Gastroesophageal sphincter (tissue), 4 donors: Measurements from ENCODE around the gene ARL2. TPM values are rescaled to one million over a fixed set of nuclear protein-coding genes. Genes with fewer than 3 reads are reported as not detected.
A peak's percentile ranks its signal among the peaks of the same experiment; 100 is the strongest.

Experiments used
- ATAC-seq: fragments of 150-250 bp; one replicate; pipeline ENCODE4 v1.9.1; 2016; ENCODE audit warnings: mild to moderate bottlenecking, moderate library complexity
- H3K27ac ChIP-seq, 4 donors: fragments of 200-600 bp; sonication (generic) in 3 of 4; 1 replicate in 3 of 4; 2 replicates in 1 of 4; pipeline ENCODE4 v1.5.1; 2016 to 2019
- H3K27me3 ChIP-seq: fragments of 200-600 bp; sonication (generic); one replicate; pipeline ENCODE4 v1.5.1; 2019
- H3K36me3 ChIP-seq, 2 donors: fragments of 200-600 bp; sonication (generic); one replicate each; pipeline ENCODE4 v1.5.1; 2019; ENCODE audit warnings: control low read depth in 1 of 2
- H3K4me1 ChIP-seq, 3 donors: fragments of 200-600 bp; sonication (generic); 1 replicate in 2 of 3; 2 replicates in 1 of 3; pipeline ENCODE4 v1.5.1; 2016 to 2019; ENCODE audit warnings: control low read depth in 2 of 3
- H3K4me3 ChIP-seq, 2 donors: fragments of 200-600 bp; sonication (generic); one replicate each; pipeline ENCODE4 v1.5.1; 2019; ENCODE audit warnings: mild to moderate bottlenecking in 1 of 2, moderate library complexity in 1 of 2
- H3K9me3 ChIP-seq, 3 donors: fragments of 200-600 bp; sonication (generic); one replicate each; pipeline ENCODE4 v1.5.1; 2017 to 2019; ENCODE audit warnings: control low read depth in 2 of 3
- EP300 ChIP-seq: sonication (generic); formaldehyde crosslinking; IDR thresholded peaks from one replicate; pipeline ENCODE4 v1.6.1; 2017; ENCODE audit warnings: antibody characterized with exemption, mild to moderate bottlenecking
- POLR2A ChIP-seq, 2 donors: fragments of 450-650 bp; IDR thresholded peaks; one replicate each; pipeline ENCODE4 v1.6.1; 2017; ENCODE audit warnings: antibody characterized with exemption in 2 of 2, mild to moderate bottlenecking in 2 of 2, moderate library complexity in 1 of 2
- POLR2AphosphoS5 ChIP-seq: sonication (generic); formaldehyde crosslinking; IDR thresholded peaks from one replicate; pipeline ENCODE4 v1.6.1; 2017; ENCODE audit warnings: antibody characterized with exemption
- WGBS, 2 donors: methylation state at CpG; one replicate each; pipeline ENCODE4 v1.1.5; 2018; ENCODE audit warnings: low coverage in 1 of 2; 5-methylcytosine and 5-hydroxymethylcytosine counted together
- total RNA-seq, 4 donors: library from RNA; depleted of rRNA; stranded (reverse); fragments of >200 nt; gene quantifications; one replicate each; pipeline ENCODE4 v1.1.0, GENCODE V29; 2016
- TF ChIP-seq, protein P1 (sequence below), 4 experiments: fragments of 200-600 bp in 2 of 4; fragments of 450-650 bp in 2 of 4; sonication (generic) in 1 of 4; IDR thresholded peaks; one replicate each; pipeline ENCODE4 v1.5.1; 2017 to 2019; ENCODE audit warnings: antibody characterized with exemption in 4 of 4, mild to moderate bottlenecking in 2 of 4, moderate library complexity in 2 of 4

Gene ARL2
- total RNA-seq, 4 donors from 2014 or later: 158 to 220 (median 179) TPM

DNA sequence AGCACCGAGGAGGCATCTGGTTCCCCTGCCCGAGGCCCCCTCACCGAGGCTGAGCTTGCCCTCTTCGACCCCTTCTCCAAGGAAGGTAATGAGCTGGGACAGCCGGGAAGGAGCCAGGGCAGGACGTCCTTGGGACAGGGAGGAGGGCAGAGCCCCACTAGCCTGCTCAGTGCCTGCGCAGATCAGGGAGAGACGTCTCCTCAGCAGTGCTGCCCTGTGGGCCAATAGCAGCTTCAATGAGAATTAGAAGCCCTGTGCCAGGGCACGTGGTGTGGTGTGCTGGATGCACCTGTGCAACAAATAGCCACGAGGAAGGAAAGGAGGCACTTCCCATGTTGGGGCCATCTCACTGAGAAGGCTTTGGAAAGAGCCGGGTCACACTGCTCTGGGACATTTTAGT is 21.6 kb downstream of the ARL2 start:
- Histone ChIP-seq H3K27ac (no peak overlapping the region), H3K4me3 (no peak overlapping the region), H3K36me3 (peaks cover 0 to 95% of the 10 kb centered on the region in 2 donors), H3K9me3 (no peaks in the 10 kb centered on the region), H3K4me1 (peaks cover 0 to 26% (median 5%) of the 10 kb centered on the region in 3 donors), H3K27me3 (no peaks in the 10 kb centered on the region)
- TF ChIP-seq POLR2AphosphoS5 (no peak), POLR2A (IDR thresholded peaks at IDR 0.05) (no peak), EP300 (no peak)
- TF ChIP-seq, protein P1, sequence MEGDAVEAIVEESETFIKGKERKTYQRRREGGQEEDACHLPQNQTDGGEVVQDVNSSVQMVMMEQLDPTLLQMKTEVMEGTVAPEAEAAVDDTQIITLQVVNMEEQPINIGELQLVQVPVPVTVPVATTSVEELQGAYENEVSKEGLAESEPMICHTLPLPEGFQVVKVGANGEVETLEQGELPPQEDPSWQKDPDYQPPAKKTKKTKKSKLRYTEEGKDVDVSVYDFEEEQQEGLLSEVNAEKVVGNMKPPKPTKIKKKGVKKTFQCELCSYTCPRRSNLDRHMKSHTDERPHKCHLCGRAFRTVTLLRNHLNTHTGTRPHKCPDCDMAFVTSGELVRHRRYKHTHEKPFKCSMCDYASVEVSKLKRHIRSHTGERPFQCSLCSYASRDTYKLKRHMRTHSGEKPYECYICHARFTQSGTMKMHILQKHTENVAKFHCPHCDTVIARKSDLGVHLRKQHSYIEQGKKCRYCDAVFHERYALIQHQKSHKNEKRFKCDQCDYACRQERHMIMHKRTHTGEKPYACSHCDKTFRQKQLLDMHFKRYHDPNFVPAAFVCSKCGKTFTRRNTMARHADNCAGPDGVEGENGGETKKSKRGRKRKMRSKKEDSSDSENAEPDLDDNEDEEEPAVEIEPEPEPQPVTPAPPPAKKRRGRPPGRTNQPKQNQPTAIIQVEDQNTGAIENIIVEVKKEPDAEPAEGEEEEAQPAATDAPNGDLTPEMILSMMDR (IDR thresholded peaks at IDR 0.05): no peak
- no peak for ATAC-seq
- WGBS, 2 donors: 94% methylated on average over 3 of the region's 11 CpGs; no CpG with 5 or more reads in 1 of the 2 donors

DNA sequence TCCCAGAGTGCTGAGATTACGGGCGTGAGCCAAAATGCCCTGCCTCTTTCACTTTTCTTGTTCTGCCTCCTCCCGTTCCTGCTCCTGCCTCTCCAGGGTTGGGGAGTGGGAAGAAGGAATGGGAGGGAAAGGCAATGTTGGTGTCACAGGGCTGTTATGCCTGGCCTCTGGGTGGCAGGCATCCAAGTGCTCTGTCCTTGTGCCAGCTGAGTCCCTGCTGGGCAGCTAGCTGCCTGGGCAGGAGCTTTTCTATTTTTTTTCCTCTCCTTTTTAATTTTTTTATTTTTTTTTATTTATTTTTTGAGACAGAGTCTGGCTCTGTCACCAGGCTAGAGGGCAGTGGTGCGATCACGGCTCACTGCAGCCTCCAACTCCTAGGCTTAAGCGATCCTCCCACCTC is 23.0 kb downstream of the ARL2 start:
- Histone ChIP-seq H3K9me3 (no peaks in the 10 kb centered on the region), H3K36me3 (peaks cover 0 to 81% of the 10 kb centered on the region in 2 donors), H3K27me3 (no peaks in the 10 kb centered on the region), H3K4me3 (no peak overlapping the region), H3K4me1 (peaks cover 0 to 23% (median 8%) of the 10 kb centered on the region in 3 donors), H3K27ac (peak overlapping the region in 1 of 4 donors; percentile 38)
- whole genome bisulfite sequencing, 2 donors: 56 to 57% methylated on average over 3 of the region's 6 CpGs
- TF ChIP-seq, protein P1 (IDR thresholded peaks at IDR 0.05): no peak
- TF ChIP-seq POLR2AphosphoS5: peak; percentile 6
- TF ChIP-seq POLR2A (IDR thresholded peaks at IDR 0.05): no peak
- no peak for ATAC-seq

DNA sequence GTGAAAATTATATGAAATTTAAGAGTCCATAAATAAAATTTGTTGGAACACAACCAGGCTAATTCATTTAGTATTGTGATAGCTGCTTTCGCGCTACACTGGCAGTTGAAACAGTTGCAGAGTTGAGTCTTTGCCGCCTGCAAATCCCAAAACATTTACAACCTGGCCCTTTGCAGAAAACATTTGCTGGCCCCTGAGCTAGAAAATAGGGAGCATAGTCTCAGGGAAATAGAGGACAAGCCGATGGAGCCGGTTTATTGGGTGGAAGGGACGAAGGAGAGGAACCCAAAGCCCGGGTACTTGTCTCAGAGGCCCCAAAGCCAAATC is 26.5 kb downstream of the ARL2 start:
- peaks cover 0 to 64% of the 10 kb centered on the region in 2 donors for H3K36me3 ChIP-seq
- H3K27me3 ChIP-seq: no peaks in the 10 kb centered on the region
- WGBS, 2 donors: 6 to 11% methylated on average over 6 to 7 of the region's 7 CpGs

DNA sequence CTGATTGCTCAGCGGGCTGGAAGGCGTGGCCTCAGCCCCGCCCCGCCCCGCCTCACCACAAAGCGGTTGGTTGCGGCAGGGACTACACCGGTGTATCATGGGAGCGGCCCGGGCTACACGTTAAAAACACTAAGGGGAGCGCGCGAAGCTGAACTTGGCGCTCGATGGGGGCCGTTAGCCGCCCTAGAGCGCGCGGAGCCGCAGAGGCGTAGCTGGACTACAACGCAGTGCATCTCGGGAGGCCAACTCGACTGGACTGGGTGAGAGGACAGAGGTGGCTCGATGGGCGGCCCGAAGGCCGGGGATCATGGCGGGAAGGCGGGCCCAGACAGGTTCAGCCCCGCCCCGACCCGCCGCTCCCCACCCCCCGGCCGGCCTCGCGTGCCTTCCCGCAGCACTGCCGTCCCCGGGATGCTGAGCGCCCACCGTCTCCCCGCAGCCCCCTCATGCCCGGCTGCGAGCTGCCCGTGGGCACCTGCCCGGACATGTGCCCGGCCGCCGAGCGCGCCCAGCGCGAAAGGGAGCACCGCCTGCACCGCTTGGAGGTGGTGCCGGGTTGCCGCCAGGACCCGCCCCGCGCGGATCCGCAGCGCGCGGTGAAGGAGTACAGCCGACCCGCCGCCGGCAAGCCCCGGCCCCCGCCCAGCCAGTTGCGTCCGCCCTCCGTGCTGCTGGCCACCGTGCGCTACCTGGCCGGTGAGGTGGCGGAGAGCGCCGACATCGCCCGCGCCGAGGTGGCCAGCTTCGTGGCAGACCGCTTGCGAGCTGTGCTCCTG is 27.1 kb downstream of the ARL2 start, which contains the start of gene SAC3D1:
SAC3D1 (plus strand) TSS at position 364 of the 776 bp plus-strand sequence; CDS start at position 447, 83 bp downstream.
- H3K4me3 ChIP-seq: peak within 1 kb of the TSS; percentile 59 to 90
- peaks cover 0 to 64% of the 10 kb centered on the region in 2 donors for H3K36me3 ChIP-seq
- H3K4me1 ChIP-seq: peaks cover 0 to 54% (median 12%) of the 10 kb centered on the region in 3 donors
- WGBS, 2 donors: 0% methylated on average over 7 of the region's 91 CpGs; no CpG with 5 or more reads in 1 of the 2 donors
- TF ChIP-seq, protein P1 (IDR thresholded peaks at IDR 0.05): peak in 1 of 4 experiments; percentile 12
- TF ChIP-seq POLR2AphosphoS5 (peak; percentile 58), POLR2A (IDR thresholded peaks at IDR 0.05) (peak in 1 of 2 donors; percentile 17), EP300 (no peak)
- no peaks in the 10 kb centered on the region for H3K27me3 ChIP-seq
- ATAC-seq: peak; percentile 95
- H3K9me3 ChIP-seq: no peaks in the 10 kb centered on the region
- H3K27ac ChIP-seq: peak within 1 kb of the TSS; percentile 60 to 95 (median 94)

More for the DNA sequence above, 26.5 kb downstream of the ARL2 start:
- ATAC-seq: no peak
- Histone ChIP-seq H3K27ac (peak overlapping the region; percentile 60 to 95 (median 94)), H3K4me1 (peaks cover 0 to 49% (median 12%) of the 10 kb centered on the region in 3 donors), H3K9me3 (no peaks in the 10 kb centered on the region), H3K4me3 (peak overlapping the region; percentile 59 to 90)
- TF ChIP-seq, protein P1 (IDR thresholded peaks at IDR 0.05): no peak
- TF ChIP-seq EP300 (no peak), POLR2AphosphoS5 (no peak), POLR2A (IDR thresholded peaks at IDR 0.05) (no peak)

DNA sequence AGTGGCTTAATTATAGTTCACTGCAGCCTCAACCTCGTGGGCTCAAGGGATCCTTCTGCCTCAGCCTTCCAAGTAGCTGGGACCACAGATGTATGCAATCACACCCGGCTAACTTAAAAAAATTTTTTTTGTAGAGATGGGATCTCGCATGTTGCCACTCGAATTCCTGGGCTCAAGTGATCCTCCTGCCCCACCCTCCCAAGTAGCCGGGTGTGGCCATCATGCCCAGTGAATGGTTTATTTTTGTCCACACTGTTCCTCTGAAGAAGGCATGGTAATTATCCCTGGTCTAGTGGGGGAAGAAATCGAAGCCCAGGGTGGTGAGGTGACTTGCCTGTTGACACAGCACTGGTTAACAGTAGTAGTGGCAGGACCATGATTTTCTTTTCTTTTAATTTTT is 28.9 kb downstream of the ARL2 start:
- H3K36me3 ChIP-seq: peaks cover 0 to 48% of the 10 kb centered on the region in 2 donors
- no peak for ATAC-seq
- no peak overlapping the region for H3K27ac ChIP-seq
- H3K4me3 ChIP-seq: no peak overlapping the region
- WGBS, 2 donors: 75 to 90% methylated on average over 2 to 4 of the region's 6 CpGs
- H3K27me3 ChIP-seq: no peaks in the 10 kb centered on the region
- no peaks in the 10 kb centered on the region for H3K9me3 ChIP-seq
- TF ChIP-seq, protein P1 (IDR thresholded peaks at IDR 0.05): no peak
- TF ChIP-seq POLR2A (IDR thresholded peaks at IDR 0.05) (no peak), EP300 (no peak), POLR2AphosphoS5 (no peak)
- H3K4me1 ChIP-seq: peaks cover 0 to 62% (median 13%) of the 10 kb centered on the region in 3 donors
